AG10803 (cell line): ENCODE results near the gene OSCP1.
"Not testable (repeated sequence)": the region's sequence is repeated elsewhere in the genome, so short reads cannot be mapped to it uniquely, and the experiment has no call there.

Source experiments
- DNase-seq: peaks from one replicate; pipeline ENCODE4 v3.0.0; 2010; ENCODE audit warnings: low read depth
- H3K4me3 ChIP-seq: 2 replicates; pipeline ENCODE4 v1.5.1; 2011; ENCODE audit warnings: mild to moderate bottlenecking, low read length, control low read depth
- TF ChIP-seq, protein P1 (sequence below): conservative IDR thresholded peaks from 2 replicates; pipeline ENCODE4 v1.5.1; 2011; ENCODE audit warnings: mild to moderate bottlenecking, low read length, control low read depth, inconsistent platforms

Gene OSCP1

DNA sequence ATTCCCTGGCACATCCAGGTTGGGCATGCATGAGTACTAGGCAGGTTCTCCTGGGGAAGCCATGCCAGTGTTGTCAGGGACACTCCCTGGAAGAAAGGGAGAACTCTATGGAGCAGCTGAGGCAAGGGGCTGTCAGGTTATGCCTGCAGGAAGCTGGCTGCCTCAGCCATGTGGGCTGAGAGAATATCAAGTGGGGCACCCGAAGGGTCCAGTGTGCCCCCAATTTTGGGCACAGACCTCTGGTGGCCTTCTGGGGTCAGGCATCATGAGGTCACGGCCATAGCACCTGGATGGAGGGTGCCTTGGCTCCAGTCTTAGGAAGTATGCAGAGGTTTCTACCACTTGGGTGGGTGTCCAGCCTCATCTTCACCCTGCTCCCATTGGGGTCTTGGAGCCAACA is 29.9 kb upstream of the OSCP1 start:
- DNase-seq, result no peak
- TF ChIP-seq, protein P1, sequence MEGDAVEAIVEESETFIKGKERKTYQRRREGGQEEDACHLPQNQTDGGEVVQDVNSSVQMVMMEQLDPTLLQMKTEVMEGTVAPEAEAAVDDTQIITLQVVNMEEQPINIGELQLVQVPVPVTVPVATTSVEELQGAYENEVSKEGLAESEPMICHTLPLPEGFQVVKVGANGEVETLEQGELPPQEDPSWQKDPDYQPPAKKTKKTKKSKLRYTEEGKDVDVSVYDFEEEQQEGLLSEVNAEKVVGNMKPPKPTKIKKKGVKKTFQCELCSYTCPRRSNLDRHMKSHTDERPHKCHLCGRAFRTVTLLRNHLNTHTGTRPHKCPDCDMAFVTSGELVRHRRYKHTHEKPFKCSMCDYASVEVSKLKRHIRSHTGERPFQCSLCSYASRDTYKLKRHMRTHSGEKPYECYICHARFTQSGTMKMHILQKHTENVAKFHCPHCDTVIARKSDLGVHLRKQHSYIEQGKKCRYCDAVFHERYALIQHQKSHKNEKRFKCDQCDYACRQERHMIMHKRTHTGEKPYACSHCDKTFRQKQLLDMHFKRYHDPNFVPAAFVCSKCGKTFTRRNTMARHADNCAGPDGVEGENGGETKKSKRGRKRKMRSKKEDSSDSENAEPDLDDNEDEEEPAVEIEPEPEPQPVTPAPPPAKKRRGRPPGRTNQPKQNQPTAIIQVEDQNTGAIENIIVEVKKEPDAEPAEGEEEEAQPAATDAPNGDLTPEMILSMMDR, result no peak
- no peak overlapping the region for H3K4me3 ChIP-seq

DNA sequence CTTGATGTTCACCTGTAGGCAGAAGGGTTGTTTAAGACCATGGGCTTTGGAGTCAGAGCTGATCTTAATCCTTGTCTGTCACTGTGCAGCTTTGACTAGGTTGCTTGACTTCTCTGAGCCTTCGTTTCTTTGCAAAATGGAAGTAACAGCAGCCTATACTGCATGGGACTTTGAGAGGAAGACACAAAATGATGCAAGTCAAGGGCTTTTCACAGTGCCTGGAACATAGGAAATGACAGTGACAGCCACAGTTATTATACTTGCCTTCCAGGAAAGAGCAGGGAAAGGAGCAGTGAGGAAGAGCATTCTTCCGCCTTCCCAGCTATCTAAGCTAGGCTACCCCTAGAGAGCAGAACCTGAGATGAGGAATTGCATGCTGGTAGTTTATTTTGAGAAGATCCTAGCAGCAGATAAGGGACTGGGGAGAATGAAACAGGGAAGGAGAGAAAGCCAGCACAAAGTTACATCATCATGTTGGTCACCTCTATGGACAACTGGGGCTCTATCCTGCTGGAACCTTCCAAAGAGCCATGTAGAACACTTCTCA is 29.3 kb upstream of the OSCP1 start:
- DNase-seq, result no peak

DNA sequence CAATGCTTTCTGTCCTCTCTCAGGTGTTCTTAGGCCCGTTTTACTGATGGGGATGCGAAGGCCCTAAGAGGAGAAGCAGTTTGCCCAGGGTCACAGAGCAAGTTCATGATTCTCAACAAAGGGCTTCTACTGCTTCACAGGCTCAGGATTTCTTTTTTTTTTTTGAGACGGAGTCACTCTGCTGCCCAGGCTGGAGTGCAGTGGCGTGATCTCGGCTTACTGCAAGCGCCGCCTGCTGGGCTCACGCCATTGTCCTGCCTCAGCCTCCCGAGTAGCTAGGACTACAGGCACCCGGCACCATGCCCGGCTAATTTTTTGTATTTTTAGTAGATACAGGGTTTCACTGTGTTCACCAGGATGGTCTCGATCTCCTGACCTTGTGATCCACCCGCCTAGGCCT is 27.4 kb upstream of the OSCP1 start:
- not testable (repeated sequence) for DNase-seq, H3K4me3 ChIP-seq

More for the DNA sequence above, 29.3 kb upstream of the OSCP1 start:
- H3K4me3 ChIP-seq, result no peak overlapping the region
- TF ChIP-seq, protein P1, result no peak

DNA sequence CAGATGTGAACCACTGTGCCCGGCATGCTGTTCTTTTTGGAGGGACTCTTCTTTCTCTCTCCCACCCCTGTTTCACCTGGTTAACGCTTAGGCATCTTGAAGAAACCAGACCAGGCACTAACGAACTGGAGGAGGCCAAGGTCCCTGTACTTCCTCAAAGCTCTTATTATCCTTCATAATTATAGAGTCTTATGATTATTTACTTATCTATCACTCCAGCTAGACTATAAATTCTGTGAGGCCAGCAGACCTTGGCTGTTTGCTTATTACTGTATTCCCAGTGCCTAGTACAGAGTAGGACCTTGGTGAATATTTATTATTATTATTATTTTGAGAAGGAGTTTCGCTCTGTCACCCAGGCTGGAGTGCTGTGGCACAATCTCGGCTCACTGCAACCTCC is 26.7 kb upstream of the OSCP1 start:
- DNase-seq, result no peak
- TF ChIP-seq, protein P1, result no peak
- no peak overlapping the region for H3K4me3 ChIP-seq

DNA sequence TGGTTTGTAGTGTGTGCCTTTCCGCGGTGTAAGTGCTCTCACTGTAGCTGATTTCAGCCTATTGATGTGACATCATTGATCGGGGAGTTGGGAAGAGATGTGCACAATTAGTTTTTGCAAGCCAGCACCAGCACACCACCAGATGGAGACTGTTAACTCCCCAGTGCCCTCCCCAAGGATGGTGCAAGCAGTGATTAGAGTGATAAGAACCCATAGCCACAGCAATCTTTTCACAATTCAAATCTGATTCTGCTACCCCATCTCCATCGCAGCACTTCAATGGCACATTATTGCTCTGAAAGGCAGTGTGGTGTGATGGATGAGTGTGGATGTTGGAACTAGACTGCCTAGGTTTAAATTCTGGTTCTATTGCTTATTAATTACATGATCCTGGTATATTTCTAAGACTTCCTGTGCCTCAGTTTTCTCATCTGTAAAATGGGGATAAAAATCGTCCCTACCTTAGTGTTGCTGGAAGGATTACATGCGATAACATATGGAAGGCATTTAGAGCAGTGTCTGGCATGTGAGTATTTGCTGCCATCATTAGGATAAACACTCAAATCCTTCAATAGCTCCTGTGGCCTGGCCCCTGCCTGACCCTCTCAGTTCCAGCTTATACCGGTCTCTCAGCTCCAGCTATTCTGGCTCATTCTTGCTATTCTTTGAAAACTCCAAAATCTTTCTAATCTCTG is 25.8 kb upstream of the OSCP1 start:
- TF ChIP-seq, protein P1, result no peak
- no peak for DNase-seq
- no peak overlapping the region for H3K4me3 ChIP-seq

DNA sequence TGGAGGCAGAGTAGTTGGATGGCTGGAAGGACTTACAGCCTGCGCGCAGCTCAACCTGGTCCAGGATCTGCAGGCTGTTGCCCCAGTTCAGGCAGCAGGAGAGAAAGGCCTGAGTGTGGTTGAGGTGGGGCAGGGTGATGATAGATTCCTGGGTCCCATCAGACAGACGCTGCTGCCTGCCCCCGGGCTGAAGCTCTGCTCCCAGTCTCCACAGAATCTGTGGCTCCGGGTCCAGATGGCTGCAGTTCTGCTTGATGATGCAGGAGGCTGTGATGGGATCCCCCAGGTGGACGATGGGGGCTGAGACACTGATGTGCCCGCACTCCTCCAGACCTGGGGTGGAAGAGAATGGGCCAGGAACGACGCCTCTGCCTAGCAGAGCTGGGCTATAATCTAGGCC is 25.1 kb upstream of the OSCP1 start:
- no peak overlapping the region for H3K4me3 ChIP-seq
- TF ChIP-seq, protein P1, result no peak
- no peak for DNase-seq

DNA sequence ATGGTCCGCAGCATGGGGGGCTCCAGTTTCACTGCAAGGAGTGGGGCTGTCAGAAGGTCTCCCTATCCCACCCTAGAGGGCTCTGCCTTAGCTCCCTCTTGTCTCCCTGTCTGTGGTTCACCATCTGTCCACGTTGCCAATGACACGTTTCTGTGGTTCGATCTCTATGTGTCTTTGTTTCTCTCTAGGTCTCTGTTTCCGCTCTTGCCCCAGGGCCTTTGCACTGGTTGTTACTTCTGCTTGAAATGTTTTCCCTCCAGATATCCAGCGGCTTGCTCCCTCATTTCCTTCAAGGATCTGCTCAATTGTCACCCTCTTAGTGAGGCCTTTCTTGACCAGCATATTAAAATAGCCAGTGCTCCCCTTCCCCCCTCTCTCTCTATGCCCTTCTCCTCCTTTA is 22.4 kb upstream of the OSCP1 start:
- no peak for DNase-seq
- TF ChIP-seq, protein P1, result no peak

More for the DNA sequence above, 22.4 kb upstream of the OSCP1 start:
- no peak overlapping the region for H3K4me3 ChIP-seq
